GM18507 (cell line): ENCODE data around the gene FHIT.

Experiments
- DNase-seq: peaks from one replicate; pipeline ENCODE4 v3.0.0; 2011; ENCODE audit warnings: low read depth; ENCODE audit not compliant: insufficient read length; ENCODE audit errors: extremely low spot score
- FAIRE-seq: peaks from 2 replicates; lab custom pipeline; 2011; peaks lifted over from hg19 to GRCh38; lab: Jason Lieb, UNC

FHIT gene

DNA sequence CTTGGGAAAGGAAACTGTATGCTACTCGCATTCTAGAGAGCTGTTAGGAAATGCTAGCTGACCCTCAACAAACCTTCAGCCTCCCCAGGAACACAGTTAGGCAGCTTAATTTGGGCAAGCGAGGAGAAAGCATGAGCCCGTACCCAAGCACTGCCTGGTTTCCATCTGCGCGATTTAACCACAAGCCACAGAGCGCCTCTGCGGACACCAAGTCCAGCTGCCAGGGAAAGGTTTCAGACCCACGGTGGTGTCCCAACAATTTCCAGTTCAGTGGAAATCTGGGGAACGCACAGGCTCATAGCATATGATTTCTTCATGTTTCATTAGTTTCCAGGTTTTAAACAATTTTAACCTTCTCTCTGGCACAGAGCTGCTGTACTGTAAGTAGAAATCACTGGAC is 617.6 kb downstream of the FHIT start:
- FAIRE-seq (no peak), DNase-seq (no peak)

DNA sequence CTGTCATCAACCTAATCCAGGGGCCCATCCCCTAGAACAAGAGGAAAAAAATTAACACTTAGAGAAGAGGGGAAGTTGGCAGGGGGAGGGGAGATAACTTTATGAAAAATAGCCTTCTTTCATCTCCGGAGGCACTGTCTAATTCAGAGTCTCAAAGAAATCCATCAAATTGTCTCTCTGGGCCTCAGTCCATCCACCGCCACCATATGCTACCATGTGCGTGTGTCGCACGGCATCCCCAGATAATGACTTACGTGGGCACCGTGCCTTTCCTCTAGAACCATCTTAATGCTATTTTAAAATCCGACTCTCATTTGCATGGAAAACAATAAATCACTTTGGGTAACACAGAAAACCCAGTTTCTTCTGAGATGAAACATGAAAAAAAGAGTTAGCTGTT is 619.7 kb downstream of the FHIT start:
- FAIRE-seq (no peak), DNase-seq (no peak)

DNA sequence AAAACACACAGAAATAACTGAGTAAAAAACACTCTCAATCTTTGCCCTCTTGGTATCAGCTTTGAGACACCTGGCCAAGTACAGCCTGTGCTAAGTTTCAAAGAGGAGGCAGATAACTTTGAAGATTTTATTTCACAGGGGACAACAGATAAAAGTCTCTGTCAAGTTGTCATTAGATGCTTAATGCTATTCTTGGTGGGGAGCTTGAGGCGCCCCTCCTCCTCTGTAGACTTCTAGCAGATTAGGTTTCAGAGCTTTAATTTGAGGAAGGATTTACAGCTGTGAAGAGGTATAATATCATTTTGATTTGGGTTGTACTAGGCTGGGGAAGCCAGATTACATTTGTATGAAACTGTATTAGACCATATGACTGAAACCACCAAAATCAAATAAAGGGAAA is 620.3 kb downstream of the FHIT start:
- no peak for DNase-seq
- no peak for FAIRE-seq

DNA sequence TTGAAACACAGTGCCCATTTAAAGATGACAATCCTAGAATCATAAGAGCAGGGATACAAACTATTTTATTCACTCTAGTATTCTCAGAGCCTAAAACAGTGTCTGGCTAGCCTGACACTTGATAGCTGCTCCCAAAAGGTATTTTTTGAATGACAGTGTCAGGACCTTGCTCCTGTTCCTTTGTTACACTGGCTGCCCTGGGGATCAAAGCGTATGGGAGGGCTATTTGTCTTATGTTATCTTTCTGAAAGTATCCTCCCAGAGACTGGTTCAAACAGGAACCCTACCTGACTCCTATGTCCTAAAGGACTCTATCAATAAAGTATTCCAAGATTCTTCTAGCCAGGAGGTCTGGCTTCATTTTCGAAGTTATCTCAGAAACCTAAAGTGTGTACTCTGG is 621.4 kb downstream of the FHIT start:
- FAIRE-seq (no peak), DNase-seq (no peak)

DNA sequence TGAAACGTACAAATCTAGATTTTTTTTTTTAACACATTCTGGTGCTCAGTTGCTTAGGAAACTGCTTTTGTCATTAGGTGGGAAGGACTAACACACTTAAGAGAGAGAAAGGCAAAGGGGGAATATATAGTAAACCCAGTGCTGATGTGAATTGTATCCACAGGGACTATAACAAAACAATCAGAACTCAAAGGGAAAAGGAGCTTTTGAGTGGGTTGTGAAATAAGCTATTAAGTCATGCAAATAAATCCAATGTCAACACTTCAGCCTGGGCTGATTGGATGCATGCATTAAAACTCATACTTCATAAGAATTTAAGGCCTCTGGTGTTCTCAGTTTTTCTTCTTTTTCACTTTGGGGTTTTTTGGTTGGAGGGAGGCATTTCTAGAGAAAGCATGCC is 628.9 kb downstream of the FHIT start:
- FAIRE-seq = no peak
- no peak for DNase-seq

DNA sequence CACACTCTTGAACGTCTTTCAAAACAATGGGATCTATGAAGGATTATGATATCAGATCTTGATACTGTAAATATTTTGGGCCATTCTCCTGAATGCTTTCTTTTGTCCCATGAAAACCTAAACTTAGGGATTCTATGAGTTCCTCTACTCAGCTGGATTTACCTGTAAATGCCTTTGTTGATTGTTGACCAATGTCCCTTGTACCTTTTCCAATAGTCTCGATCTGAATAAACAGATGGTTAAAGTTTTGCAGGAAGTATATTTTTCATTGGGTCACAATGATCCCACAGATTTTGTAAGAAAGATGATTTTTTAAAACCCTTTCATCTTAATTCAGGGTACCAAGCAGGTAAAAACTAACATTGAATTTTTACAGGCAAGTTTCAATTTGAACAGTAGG is 634.1 kb downstream of the FHIT start:
- FAIRE-seq (no peak), DNase-seq (no peak)

DNA sequence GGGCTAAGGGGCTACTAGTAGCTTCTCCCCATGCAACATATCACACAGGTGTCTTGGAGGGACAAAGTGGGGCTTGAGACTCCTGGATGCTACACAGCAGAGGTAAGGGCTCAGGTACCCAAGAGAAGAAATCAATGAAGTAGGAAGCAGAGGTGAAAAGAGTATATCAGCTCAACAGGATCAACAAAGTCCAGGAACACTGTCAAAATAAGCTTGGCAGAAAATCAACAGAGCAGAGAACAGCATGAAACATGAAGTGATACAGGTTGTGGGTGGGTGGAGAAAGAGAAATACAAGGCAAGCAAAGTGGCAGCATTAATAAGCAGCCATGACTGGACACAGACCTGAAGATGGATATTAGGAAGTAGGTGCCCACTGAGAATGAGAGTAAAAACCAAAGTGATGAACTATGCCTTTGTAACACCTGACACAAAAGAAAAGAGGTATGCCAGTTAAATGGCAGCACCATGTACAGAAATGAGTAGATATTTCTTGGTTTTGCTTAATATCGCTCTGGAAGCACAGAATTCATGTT is 637.4 kb downstream of the FHIT start:
- DNase-seq (no peak), FAIRE-seq (no peak)

DNA sequence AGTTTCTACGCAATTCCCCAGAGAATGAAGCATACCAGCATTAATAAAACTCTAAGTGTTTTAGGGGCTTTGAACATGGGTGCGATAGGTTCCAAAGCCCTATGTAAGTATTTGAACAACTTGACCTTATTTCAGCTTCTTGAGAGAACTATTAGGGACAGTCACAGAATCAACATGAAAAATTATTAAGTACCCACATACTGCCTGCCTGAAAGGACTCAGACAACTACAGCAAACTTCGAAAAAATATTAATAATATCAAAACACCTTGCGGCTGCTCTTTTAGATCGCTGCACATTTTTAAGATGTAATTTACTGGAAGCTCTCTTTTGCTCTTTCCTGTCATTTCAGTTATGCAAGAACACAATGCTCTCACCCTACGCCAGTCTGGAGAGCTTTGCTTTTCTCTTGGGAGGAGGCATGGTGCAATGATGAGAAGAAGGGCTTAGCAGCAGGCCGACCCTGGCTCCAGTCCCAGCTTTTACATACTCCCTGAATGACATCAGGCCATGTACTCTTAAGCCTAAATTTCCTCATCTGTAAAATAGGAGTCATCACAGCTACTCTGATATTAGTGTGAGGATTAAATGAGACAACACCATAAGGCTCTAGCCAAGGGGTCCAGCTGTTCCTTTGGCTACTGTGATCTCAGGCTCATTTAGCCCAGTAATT is 640.7 kb downstream of the FHIT start:
- DNase-seq (no peak), FAIRE-seq (no peak)

DNA sequence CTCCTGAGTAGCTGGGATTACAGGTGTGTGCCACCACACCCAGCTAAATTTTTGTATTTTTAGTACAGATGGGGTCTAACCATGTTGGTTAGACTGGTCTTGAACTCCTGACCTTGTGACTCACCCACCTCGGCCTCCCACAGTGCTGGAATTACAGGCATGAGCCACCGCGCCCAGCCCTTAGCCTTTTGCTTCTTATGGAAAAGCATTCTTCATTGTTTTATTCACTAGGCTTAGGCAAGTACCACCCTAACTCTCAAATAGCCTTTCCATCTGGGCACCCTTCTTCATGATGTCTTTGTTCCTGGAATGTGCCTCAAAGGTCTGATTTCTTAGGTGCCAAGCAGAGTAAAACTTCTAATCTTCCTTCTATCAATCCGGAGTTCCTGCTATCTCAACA is 641.8 kb downstream of the FHIT start:
- FAIRE-seq (no peak), DNase-seq (no peak)

DNA sequence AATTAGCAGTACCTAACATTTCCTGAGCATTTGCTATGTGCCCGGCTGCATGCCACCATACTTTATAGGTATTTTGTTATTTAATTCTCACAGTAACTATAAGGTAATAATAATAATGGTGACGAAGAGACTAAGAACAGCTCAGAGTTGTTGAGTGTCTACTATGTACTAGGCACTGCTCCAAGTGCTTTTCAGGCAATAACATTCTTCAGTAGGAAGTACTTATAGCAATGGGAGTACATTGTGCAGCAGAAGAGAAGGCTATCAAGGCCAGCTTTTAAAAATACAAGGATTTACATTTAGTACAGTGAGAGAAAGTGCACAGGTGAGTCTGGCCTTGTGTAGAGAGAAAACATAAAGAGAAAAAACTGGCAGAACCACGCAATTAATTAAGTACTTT is 647.4 kb downstream of the FHIT start:
- DNase-seq (no peak), FAIRE-seq (no peak)

DNA sequence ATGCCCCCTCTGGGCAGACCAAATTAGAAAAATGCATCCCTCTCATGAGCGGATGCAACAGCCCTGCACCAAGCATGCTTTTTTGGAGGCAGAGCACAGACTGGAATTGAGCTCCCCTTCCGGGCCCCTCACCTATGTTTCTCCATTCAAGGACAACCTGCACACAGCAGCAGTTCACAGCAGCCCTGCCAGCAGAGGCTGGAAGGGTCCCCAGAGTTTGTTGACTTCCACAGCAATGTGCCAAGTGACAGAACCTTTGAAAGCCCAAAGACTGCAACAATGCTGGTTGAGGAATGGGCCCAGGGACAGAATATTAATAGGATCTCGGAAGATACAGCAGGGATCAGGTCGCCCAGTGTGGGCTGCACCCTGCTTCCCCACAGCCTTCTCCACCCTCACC is 650.4 kb downstream of the FHIT start:
- DNase-seq = no peak
- no peak for FAIRE-seq

DNA sequence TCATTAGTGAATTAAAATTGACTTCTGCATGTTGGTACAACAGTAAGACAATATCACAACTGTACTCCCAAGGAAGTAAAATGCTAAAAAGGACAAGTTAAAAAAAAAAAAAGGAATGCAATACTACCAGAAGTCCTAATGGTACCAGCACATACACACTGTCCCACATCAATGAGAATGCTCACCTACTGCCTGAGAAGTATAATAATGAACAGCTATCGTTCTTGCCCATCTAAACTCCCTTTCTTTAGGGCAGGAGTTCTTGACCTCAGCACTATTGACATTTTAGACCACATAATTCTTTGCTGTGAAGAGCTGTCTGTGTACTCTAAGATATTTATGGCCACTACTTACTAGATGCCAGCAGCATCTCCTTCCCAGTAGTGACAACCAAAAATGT is 651.7 kb downstream of the FHIT start:
- DNase-seq (no peak), FAIRE-seq (no peak)

DNA sequence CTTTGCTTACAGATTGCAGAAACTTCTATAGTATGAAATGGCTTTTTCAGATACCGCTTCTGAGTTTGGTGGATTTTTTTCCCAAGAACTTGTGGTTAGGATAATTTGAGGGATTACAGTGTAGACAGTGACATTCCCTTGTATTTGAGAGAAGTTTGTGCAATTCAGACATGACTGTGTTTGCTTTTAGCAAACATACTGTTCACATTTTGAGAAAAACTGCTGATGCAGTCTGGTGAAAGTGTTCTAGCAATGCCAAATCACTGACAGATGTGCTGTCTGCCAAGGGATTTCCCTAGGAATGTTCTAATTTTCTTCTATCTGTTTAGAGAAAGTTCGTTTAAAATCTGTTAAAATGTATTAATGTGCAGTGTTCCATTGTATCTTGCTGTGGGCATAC is 652.6 kb downstream of the FHIT start:
- FAIRE-seq = no peak
- no peak for DNase-seq

DNA sequence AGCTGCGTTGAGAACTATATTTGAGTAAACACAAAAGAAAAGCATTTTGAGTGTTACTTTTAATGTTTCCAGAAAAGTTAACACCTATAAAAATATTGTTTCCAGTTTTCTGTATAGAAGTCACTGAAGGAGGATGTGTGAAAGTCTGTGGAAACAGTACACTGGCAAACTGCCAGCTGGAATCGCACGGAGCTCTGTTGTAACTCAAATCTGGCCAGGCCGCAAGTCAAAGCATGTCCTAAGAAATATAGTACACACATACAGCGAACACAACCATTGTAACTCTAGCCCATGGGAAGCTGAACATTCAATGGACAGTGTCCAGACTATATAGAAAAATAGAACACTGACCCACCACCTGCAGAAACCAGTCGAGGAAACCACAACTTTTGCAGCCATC is 657.2 kb downstream of the FHIT start:
- DNase-seq = no peak
- FAIRE-seq = no peak

DNA sequence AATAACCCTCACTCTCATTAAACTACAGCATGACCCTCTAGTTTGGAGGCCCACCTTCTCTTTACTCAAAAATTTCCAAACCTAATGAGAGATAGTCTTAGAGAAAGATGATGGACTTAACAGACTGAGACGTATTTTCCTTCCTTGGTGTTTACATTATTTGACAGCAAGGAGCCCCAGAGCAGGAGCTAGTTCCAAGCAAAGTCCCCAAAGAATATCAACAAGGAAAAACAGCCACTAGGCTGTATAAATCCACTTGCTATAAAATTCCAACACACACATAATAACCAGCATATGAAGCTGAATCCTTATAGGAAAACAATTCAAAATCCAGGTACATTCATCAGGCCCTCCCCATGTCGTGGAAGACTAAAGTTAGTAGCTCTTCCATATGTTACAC is 660.0 kb downstream of the FHIT start:
- FAIRE-seq = no peak
- no peak for DNase-seq

DNA sequence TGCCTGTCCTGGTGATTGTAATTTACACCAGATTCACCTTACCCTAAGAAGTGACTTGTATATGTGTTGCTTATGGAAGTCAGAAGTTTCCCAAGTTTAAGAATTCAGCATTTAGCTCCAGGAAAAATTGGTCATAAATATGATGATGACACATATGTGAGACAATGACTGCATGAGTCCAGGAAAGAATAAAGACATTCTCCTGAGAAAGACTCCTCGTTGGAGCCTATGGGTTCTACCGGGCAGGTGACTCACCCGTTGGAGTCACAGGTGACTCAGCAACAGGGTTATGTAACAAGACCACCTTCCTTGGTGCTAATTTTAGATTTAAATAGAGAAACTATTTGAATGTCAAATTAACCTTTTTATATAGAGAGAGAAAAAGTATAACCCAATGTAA is 662.4 kb downstream of the FHIT start:
- FAIRE-seq (no peak), DNase-seq (no peak)

DNA sequence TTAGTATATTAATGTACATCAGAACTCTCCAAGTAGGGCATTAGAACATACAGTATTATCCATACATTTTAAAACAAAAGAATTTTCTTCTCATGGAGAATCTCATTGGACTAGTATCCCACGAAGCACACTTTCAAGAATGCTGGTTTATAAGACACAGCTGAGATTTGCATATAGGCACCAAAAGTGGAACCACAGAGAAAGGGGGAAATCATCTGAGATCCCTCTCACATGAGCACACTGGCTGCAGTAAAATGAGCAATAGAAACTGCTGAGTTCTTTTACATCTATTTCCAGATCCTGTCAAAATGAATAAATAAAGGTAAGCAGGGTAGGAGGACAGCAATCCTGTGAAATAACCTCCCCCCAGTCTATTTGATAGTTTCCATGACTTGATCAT is 665.3 kb downstream of the FHIT start:
- FAIRE-seq (no peak), DNase-seq (no peak)

DNA sequence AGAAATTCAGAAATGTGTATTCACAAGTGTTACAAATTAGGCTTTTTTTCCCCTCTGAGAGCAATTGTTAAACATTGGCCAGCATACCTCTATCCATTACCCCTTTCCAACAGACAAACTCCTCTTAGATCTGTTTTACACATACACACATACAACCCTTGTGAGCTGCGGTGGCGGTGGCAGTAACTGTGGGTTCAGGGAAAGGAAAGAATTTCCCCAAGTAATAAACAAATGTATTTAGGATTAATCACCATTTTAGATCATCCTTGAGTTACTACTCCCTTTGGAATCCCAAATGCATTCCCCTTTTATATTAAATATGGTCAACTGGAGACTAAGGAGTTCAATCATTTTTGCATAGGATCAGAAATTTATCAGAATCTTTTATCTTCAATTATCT is 667.0 kb downstream of the FHIT start:
- FAIRE-seq = no peak
- DNase-seq = no peak

DNA sequence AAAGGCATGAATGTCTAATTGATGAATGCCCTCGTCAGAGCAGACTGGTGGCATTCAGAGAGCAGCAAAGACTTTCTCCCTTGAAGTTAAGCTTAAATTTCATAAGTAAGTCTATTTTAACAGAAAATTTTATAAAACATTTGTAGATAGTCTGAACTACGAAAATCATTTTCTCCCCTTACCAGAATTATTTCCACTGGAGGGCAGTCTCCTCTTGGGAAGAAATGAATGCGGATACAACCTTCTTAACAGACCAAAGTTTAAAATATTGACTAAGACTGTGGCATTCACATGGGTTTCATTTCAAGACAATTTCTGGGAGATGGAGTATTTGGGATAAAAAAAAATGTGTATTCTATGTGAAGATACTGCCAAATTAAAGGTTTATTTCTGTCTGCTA is 669.0 kb downstream of the FHIT start:
- no peak for FAIRE-seq
- DNase-seq = no peak

DNA sequence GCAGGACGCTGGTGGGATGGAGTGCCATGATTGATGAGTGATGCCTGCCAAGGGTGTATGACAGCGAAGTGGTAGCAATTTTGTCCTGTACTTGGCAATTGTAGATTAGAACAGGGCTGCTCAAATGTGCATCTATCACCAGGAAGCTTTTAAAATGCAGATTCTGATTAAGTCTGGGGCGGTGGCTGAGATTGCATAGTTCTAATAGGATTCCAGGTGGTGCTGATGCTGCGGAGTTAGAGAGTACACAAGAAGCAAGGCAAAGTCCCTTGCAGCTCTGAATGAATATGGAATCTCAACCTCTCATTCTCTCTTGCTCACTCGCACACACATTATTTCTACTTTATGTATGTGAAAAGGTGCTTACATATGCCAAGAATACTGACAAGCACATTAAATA is 670.4 kb downstream of the FHIT start:
- no peak for FAIRE-seq
- DNase-seq = no peak

DNA sequence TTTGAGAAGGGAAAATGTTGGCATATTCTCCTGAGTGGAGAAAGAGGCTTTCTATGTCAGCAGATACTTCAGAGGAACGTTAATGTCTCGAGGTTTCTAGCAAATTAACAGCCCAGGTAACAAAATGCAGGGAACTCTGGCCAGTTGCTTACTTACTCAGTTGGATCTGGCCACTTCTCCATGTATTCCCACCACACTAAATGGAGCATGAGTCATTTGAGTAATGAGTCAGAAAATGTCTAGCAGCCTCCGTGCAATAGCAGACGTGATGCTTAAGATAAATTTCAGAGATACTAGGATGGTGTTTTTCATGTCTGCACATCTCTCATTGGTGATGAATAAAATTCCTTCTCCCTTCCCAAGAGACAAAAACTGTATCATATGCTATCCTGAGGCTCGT is 671.5 kb downstream of the FHIT start:
- no peak for FAIRE-seq

DNA sequence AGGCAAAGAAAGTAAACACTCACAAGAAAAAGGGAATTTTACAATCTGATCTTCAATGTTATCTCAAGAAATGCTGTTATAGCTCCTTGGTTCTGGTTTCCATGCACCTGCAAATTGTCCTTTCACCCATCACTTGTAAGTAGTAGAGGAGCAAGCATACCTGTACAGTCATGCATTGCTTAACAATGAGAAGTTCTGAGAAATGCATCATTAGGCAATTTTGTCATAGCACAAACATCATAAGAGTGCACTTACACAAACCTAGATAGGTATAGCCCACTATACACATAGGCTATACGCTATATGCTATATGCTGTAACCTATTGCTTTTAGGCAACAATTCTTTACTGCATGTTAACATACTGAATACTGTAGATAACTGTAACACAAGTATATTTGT is 672.3 kb downstream of the FHIT start:
- FAIRE-seq (no peak), DNase-seq (no peak)

More for the DNA sequence above, 671.5 kb downstream of the FHIT start:
- DNase-seq = no peak
